ENCODE results near the gene FBXL17. TPM values are rescaled to one million over a fixed set of nuclear protein-coding genes. Genes with fewer than 3 reads are reported as not detected.

Gene FBXL17
- polyA plus RNA-seq, 5 donors: 14.5 to 22.6 (median 21.9) TPM

- no peak for DNase-seq
These were observed 123.9 kb downstream of the FBXL17 start for GRCh38 chr5:108257996-108258395.

- DNase-seq: no peak
These were observed 126.4 kb downstream of the FBXL17 start for GRCh38 chr5:108255468-108255867.

- no peak for DNase-seq
These were observed 130.5 kb downstream of the FBXL17 start for GRCh38 chr5:108251350-108251749.

- DNase-seq: no peak
These were observed 132.0 kb downstream of the FBXL17 start for GRCh38 chr5:108249785-108250426.

- no peak for DNase-seq
These were observed 132.7 kb downstream of the FBXL17 start for GRCh38 chr5:108249095-108249784.

GRCh38 chr5:108238936-108239887, 142.7 kb downstream of the FBXL17 start:
- DNase-seq: no peak

GRCh38 chr5:108238461-108238860, 143.4 kb downstream of the FBXL17 start:
- DNase-seq: no peak

GRCh38 chr5:108233617-108234155, 148.2 kb downstream of the FBXL17 start:
- DNase-seq: no peak

- no peak for DNase-seq
These were observed 149.1 kb downstream of the FBXL17 start for GRCh38 chr5:108232805-108233204.

- DNase-seq: no peak
These were observed 159.9 kb downstream of the FBXL17 start for GRCh38 chr5:108222011-108222410.

GRCh38 chr5:108220834-108221233, 161.1 kb downstream of the FBXL17 start:
- DNase-seq: no peak

GRCh38 chr5:108216890-108217289, 165.0 kb downstream of the FBXL17 start:
- no peak for DNase-seq

- no peak for DNase-seq
These were observed 167.0 kb downstream of the FBXL17 start for GRCh38 chr5:108214857-108215256.

GRCh38 chr5:108212775-108213346, 169.0 kb downstream of the FBXL17 start:
- DNase-seq: no peak

GRCh38 chr5:108206707-108207106, 175.2 kb downstream of the FBXL17 start:
- DNase-seq: no peak

GRCh38 chr5:108201721-108202120, 180.2 kb downstream of the FBXL17 start:
- no peak for DNase-seq

- no peak for DNase-seq
These were observed 185.6 kb downstream of the FBXL17 start for GRCh38 chr5:108196276-108196675.

GRCh38 chr5:108193021-108193795, 188.7 kb downstream of the FBXL17 start:
- no peak for DNase-seq

- DNase-seq: no peak
These were observed 197.0 kb downstream of the FBXL17 start for GRCh38 chr5:108184940-108185339.

- DNase-seq: no peak
These were observed 199.9 kb downstream of the FBXL17 start for GRCh38 chr5:108181975-108182374.

- no peak for DNase-seq
These were observed 207.6 kb downstream of the FBXL17 start for GRCh38 chr5:108174286-108174685.

Measured in right lung (tissue), 5 donors.